SU-DHL-6 (cell line): ENCODE measurements around the gene KIF3B.

ENCODE experiments used
- H2AFZ ChIP-seq: fragments of 200-600 bp; sonication (generic); 2 replicates; pipeline ENCODE4 v1.6.1; 2014; ENCODE audit warnings: low read depth, mild to moderate bottlenecking, moderate library complexity, mixed read lengths, antibody characterized with exemption, low read length; ENCODE audit not compliant: severe bottlenecking
- H3F3A ChIP-seq: fragments of 200-600 bp; shearing (Covaris generic); 2 replicates; pipeline ENCODE4 v1.6.0; 2016; ENCODE audit warnings: antibody characterized with exemption, mild to moderate bottlenecking; ENCODE audit not compliant: insufficient read depth
- H3K27ac ChIP-seq: fragments of 200-600 bp; sonication (generic); 2 replicates; pipeline ENCODE4 v1.5.1; 2016; ENCODE audit warnings: low read depth, mild to moderate bottlenecking, low read length, moderate library complexity, mixed read lengths
- H3K27me3 ChIP-seq: fragments of 200-600 bp; sonication (generic), shearing (Covaris generic); 2 replicates; pipeline ENCODE4 v1.6.0; 2014; ENCODE audit warnings: mild to moderate bottlenecking, low read length
- H3K36me3 ChIP-seq: fragments of 200-600 bp; sonication (generic); 2 replicates; pipeline ENCODE4 v1.6.1; 2014; ENCODE audit warnings: mild to moderate bottlenecking, low read length, mixed read lengths
- H3K4me2 ChIP-seq: fragments of 300-600, 200-600 bp; shearing (Covaris generic), sonication (generic); 2 replicates; pipeline ENCODE4 v1.6.0; 2014; ENCODE audit warnings: low read length, low read depth, mild to moderate bottlenecking; ENCODE audit not compliant: poor library complexity, severe bottlenecking
- H3K4me3 ChIP-seq: fragments of 200-600 bp; sonication (generic); 2 replicates; pipeline ENCODE4 v1.5.1; 2014; ENCODE audit warnings: antibody characterized with exemption, low read length, mild to moderate bottlenecking, mixed read lengths; ENCODE audit not compliant: insufficient read depth, poor library complexity, severe bottlenecking
- H3K79me2 ChIP-seq: fragments of 200-600 bp; sonication (generic); 2 replicates; pipeline ENCODE4 v1.6.1; 2014; ENCODE audit warnings: mild to moderate bottlenecking, low read length, moderate library complexity; ENCODE audit not compliant: insufficient read depth
- H3K9ac ChIP-seq: fragments of 200-600 bp; sonication (generic); 2 replicates; pipeline ENCODE4 v1.7.0; 2014; ENCODE audit warnings: mild to moderate bottlenecking, low read length
- H3K9me2 ChIP-seq: fragments of 200-600 bp; sonication (generic); replicated peaks from 2 replicates; pipeline ENCODE4 v1.6.1; 2014; ENCODE audit warnings: low read length; ENCODE audit not compliant: insufficient read depth
- H3K9me3 ChIP-seq: fragments of 200-600 bp; sonication (generic); 2 replicates; pipeline ENCODE4 v1.6.1; 2014; ENCODE audit warnings: low read length, mixed read lengths; ENCODE audit not compliant: insufficient read depth
- H4K20me1 ChIP-seq: fragments of 200-600 bp; sonication (generic); 2 replicates; pipeline ENCODE4 v1.6.1; 2014; ENCODE audit warnings: low read depth, mild to moderate bottlenecking, antibody characterized with exemption, low read length, moderate library complexity, mixed read lengths
- CTCF ChIP-seq: fragments of 200-600 bp; sonication (generic); IDR thresholded peaks from one replicate; pipeline ENCODE4 v1.5.1; 2017; ENCODE audit warnings: antibody characterized with exemption, mild to moderate bottlenecking, low read length, moderate library complexity; ENCODE audit not compliant: insufficient read depth, poor library complexity, severe bottlenecking
- EZH2phosphoT487 ChIP-seq: fragments of 200-600 bp; sonication (generic), shearing (Covaris generic); conservative IDR thresholded peaks from 2 replicates; pipeline ENCODE4 v1.6.1; 2018; ENCODE audit warnings: mild to moderate bottlenecking, antibody characterized with exemption, low read length, moderate library complexity, mixed read lengths

Gene KIF3B

GRCh38 chr20:32261644-32262043, 15.8 kb upstream of the KIF3B start:
- TF ChIP-seq CTCF (no peak), EZH2phosphoT487 (no peak)
- no peaks in the 10 kb centered on the region for H3K9me3 ChIP-seq

DNA sequence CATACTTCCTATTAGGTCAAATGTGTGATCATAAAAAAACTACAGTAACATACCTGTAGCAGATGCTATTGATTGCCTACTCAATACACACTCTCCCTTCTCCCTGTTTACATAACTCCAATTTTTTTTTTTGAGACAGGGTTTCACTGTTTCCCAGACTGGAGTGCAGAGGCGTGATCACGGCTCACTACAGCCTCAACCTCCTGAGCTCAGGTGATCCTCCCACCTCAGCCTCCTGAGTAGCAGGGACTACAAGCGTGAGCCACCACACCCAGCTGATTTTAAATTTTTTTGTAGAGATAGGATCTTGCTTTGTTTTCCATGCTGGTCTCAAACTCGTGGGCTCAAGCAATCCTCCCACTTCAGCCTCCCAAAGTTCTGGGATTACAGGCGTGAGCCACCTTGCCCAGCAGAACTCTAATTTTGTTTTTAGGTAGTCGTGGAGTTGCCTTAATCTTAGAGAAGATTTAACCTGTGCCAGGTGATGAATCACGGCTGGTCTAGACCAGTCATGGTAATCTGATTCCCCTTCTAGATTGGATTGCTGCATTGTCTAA, 14.0 kb upstream of the KIF3B start:
- Histone ChIP-seq H3K79me2 (no peaks in the 10 kb centered on the region), H3K36me3 (no peaks in the 10 kb centered on the region), H3K27me3 (no peaks in the 10 kb centered on the region), H3K4me3 (no peak overlapping the region), H3K4me2 (no peak overlapping the region), H4K20me1 (no peaks in the 10 kb centered on the region), H3F3A (0 out of 2 replicates have a peak, but pooled peaks cover 7% of the 10 kb centered on the region), H2AFZ (no peak overlapping the region), H3K9me2 (no peaks in the 10 kb centered on the region), H3K9me3 (no peaks in the 10 kb centered on the region), H3K9ac (no peak overlapping the region), H3K27ac (no peak overlapping the region)
- no peak for TF ChIP-seq CTCF
- TF ChIP-seq EZH2phosphoT487, result no peak

More at GRCh38 chr20:32261644-32262043, 15.8 kb upstream of the KIF3B start:
- no peaks in the 10 kb centered on the region for H3K27me3 ChIP-seq
- H3K27ac ChIP-seq, result no peak overlapping the region
- no peak overlapping the region for H3K4me2 ChIP-seq
- H4K20me1 ChIP-seq, result no peaks in the 10 kb centered on the region
- no peak overlapping the region for H2AFZ ChIP-seq
- H3K79me2 ChIP-seq, result no peaks in the 10 kb centered on the region
- H3K9me2 ChIP-seq, result no peaks in the 10 kb centered on the region
- H3K9ac ChIP-seq, result no peak overlapping the region
- 0 out of 2 replicates have a peak, but pooled peaks cover 7% of the 10 kb centered on the region for H3F3A ChIP-seq
- no peak overlapping the region for H3K4me3 ChIP-seq
- H3K36me3 ChIP-seq, result no peaks in the 10 kb centered on the region

DNA sequence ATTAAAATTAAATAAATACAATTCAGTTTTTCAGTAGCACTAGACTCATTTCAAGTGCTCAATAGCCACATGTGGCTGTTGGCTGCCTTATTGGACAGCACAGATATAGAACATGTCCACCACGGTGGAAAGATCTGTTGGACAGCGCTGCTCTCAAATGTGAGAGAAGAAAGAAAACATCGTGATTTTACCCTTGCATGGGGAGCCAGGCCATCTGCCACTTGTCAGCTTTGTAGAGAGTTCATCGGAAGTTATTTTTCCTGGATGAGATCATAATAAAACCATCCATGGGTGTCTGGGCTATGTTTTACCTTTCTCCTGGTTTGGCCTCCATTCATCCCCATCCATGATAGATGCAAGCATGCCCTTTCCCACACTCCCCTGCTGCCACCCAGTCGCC, 5.8 kb upstream of the KIF3B start:
- H3F3A ChIP-seq, result peaks cover 5% of the 10 kb centered on the region; the same call in 1 of the 2 replicates
- no peak overlapping the region for H3K27ac ChIP-seq
- no peaks in the 10 kb centered on the region for H3K27me3 ChIP-seq
- H3K79me2 ChIP-seq, result no peaks in the 10 kb centered on the region
- no peaks in the 10 kb centered on the region for H3K9me2 ChIP-seq
- no peak overlapping the region for H3K4me2 ChIP-seq
- H3K9ac ChIP-seq, result no peak overlapping the region
- H3K4me3 ChIP-seq, result no peak overlapping the region
- no peaks in the 10 kb centered on the region for H4K20me1 ChIP-seq
- TF ChIP-seq CTCF (no peak), EZH2phosphoT487 (no peak)
- peaks cover 3% of the 10 kb centered on the region; the same call in 1 of the 2 replicates for H3K9me3 ChIP-seq
- no peak overlapping the region for H2AFZ ChIP-seq
- no peaks in the 10 kb centered on the region for H3K36me3 ChIP-seq
